GM21576 (cell line): ENCODE measurements around the gene WDR54.
A peak's percentile ranks its signal among the peaks of the same experiment; 100 is the strongest.
"Not testable (repeated sequence)": the region's sequence is repeated elsewhere in the genome, so short reads cannot be mapped to it uniquely, and the experiment has no call there.

Experiments
- ATAC-seq: cut with Tn5 transposase; IDR thresholded peaks from one replicate; pipeline ENCODE4 v1.9.1; 2021; ENCODE audit warnings: mild to moderate bottlenecking, moderate library complexity; ENCODE audit not compliant: unreplicated experiment

WDR54 gene

GRCh38 chr2:74450570-74451190 is 29.1 kb downstream of the WDR54 start:
- ATAC-seq, result no peak

GRCh38 chr2:74454654-74455511 is 33.4 kb downstream of the WDR54 start, which contains the start of gene INO80B:
INO80B (plus strand) TSS chr2:74455087; CDS start chr2:74455117, 30 bp downstream.
- peak; percentile 36 for ATAC-seq

- ATAC-seq, result no peak
These were observed 35.6 kb downstream of the WDR54 start for GRCh38 chr2:74457129-74457548.

- peak; percentile 25 for ATAC-seq
These were observed 36.1 kb downstream of the WDR54 start for GRCh38 chr2:74457549-74458131.

GRCh38 chr2:74458132-74458937 is 36.8 kb downstream of the WDR54 start, which contains the start of gene WBP1:
WBP1 (plus strand) TSS chr2:74458438; CDS start chr2:74458603, 165 bp downstream.
- peak; percentile 79 for ATAC-seq

- ATAC-seq, result no peak
These were observed 37.4 kb downstream of the WDR54 start for GRCh38 chr2:74458938-74459363.

GRCh38 chr2:74459503-74460118 is 38.1 kb downstream of the WDR54 start:
- ATAC-seq, result not testable (repeated sequence)

GRCh38 chr2:74460187-74460586 is 38.7 kb downstream of the WDR54 start:
- ATAC-seq, result not testable (repeated sequence)

GRCh38 chr2:74461187-74462053 is 39.9 kb downstream of the WDR54 start:
- ATAC-seq, result no peak

- no peak for ATAC-seq
These were observed 40.7 kb downstream of the WDR54 start for GRCh38 chr2:74462054-74462785.

GRCh38 chr2:74462786-74463105 is 41.2 kb downstream of the WDR54 start:
- no peak for ATAC-seq

GRCh38 chr2:74464406-74464805 is 42.9 kb downstream of the WDR54 start:
- ATAC-seq, result peak; percentile 5

- not testable (repeated sequence) for ATAC-seq
These were observed 49.2 kb downstream of the WDR54 start for GRCh38 chr2:74470742-74471141.

- no peak for ATAC-seq
These were observed 50.0 kb downstream of the WDR54 start for GRCh38 chr2:74471332-74472065.

- ATAC-seq, result peak; percentile 78
These were observed 50.8 kb downstream of the WDR54 start, which contains the start of gene MRPL53 for GRCh38 chr2:74472086-74472944. MRPL53 (minus strand) TSS chr2:74472680; CDS start chr2:74472660, 20 bp downstream.

GRCh38 chr2:74472945-74473258 is 51.4 kb downstream of the WDR54 start:
- ATAC-seq, result no peak

GRCh38 chr2:74474481-74474880 is 53.0 kb downstream of the WDR54 start:
- ATAC-seq, result no peak
